EH (cell line): ENCODE data around the gene PCDH1.

Experiments
- DNase-seq: peaks from one replicate; pipeline ENCODE4 v3.0.0-alpha.2; 2015; ENCODE audit warnings: low read depth

Gene PCDH1

DNA sequence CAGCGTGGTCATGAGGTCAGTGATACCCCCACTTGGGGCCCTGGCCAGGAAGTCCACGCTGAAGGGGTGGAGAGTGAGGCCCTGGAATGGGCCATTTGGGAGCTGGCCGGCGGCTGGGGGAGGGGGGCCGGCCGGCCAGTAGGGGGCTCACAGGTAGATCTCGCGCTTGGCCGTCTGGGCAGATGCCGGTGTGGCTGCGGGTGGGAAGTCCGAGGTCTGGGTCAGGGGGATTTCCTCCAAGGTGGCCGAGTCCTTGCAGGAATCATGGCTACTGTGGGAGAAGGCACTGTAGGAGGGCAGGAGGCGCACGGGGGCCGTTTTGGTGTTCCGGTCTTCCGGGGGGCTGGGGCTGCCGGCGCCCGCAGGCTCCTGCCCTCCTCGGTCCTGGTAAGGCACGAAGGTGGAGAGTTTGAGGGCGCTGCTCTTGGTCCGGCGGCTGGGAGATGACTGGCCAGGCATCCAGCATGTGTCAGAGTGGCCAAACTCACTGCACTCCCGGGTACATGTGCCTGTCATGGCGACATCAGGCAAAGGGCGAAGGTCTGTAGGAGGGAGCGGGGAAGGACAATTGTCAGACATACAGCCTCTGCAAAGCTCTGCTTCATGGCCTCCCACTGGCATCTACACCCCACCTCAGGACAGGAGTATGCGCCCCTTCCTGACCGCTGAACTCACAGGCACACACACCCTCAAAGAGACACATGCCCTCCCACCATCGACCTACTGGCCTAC lies 24.1 kb downstream of the PCDH1 start:
- no peak for DNase-seq

DNA sequence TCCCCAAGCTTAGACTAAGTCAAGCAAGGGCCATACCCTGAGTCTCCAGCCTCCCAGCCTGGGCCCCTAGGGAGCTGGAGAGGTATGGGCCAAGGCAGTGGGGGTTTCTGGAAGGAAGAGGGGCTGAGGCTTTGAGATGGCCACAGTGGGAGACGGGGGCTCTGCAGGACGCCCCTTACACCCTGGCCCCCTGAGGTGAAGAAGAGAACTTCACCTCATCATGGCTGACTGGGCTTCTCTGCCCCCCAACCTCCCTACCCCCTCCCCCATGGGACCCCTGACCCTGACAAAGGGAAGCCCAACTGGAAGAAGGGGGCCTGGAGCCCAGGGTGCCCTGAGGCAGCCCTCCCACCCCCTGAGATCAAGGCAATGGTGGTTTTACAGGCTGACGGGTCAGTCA lies 25.8 kb downstream of the PCDH1 start:
- no peak for DNase-seq

DNA sequence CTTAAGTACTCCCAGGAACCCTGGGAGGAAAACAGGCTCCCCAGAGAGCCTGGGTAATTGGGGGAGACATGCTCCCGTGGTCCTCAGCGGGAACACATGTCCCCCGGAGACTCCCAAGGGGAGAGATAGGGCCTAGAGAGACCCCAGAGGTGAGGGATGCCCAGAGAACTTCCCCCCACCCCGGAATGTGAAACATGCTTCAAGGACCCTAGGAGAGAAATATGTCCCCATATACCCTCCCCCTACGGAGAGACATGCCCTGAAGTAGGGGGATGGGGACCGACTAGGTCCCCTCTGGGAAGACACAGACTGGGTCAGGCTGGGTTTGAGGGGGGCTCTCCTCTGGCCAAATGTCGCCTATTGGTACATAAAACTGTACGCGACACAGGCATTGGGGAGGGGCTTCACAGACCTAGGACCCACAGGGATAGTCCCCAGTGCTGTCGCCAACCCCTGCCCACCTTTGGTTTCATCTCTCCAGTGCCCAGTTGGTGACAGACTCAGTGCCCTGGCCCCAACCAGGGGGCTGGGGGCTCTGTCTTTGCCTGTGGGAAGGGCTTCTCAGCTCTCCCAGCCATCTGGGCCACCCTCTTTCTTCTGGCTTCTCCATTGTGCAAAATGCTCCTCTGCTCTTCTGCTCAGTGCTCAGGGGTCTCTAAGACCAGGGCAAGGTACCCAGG lies 26.9 kb downstream of the PCDH1 start:
- no peak for DNase-seq

DNA sequence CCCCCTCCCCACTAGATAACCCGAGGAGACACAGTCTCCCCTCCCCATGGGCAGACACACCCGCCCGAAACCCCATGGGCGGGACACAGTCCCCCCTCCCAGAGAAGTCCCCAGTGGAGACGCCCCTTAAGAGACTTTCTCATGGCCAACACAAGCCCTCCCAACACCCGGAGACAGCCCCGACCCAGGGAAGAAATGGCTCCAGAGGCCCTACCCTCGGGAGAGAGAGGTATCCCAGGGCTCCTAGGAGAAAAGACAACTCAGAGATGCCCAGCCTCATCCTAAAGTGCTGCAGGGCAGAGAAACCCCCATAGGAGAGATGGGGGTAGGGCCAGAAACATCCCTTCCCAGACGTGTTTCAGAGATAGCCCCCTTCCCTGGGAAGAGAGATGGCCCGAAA lies 27.4 kb downstream of the PCDH1 start:
- DNase-seq: no peak

DNA sequence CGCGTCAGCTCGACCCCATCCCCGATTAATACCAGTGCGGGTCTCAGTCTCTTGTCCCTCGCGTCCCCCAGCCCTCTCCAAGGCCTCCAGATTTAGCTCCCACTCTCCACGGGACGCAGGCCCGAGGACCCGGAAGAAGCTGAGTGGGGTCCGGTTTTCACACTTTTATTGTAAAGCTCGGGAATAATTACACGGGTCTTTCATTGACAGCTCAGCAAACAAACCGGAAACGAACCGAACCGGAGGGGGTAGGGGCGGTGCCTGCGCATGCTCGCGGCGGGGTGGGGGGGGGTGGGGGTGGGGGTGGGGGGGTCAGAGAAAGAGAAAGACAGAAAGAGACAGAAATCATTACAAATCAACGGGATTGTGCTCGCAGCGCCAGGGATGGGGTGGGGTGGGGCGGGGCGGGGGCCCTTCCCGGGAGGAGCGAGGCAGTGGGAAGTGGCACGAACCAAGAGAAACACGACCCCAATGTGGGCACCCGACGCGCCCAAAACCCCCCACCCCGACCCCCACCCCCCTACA lies 27.9 kb downstream of the PCDH1 start:
- peak; percentile 63 for DNase-seq

DNA sequence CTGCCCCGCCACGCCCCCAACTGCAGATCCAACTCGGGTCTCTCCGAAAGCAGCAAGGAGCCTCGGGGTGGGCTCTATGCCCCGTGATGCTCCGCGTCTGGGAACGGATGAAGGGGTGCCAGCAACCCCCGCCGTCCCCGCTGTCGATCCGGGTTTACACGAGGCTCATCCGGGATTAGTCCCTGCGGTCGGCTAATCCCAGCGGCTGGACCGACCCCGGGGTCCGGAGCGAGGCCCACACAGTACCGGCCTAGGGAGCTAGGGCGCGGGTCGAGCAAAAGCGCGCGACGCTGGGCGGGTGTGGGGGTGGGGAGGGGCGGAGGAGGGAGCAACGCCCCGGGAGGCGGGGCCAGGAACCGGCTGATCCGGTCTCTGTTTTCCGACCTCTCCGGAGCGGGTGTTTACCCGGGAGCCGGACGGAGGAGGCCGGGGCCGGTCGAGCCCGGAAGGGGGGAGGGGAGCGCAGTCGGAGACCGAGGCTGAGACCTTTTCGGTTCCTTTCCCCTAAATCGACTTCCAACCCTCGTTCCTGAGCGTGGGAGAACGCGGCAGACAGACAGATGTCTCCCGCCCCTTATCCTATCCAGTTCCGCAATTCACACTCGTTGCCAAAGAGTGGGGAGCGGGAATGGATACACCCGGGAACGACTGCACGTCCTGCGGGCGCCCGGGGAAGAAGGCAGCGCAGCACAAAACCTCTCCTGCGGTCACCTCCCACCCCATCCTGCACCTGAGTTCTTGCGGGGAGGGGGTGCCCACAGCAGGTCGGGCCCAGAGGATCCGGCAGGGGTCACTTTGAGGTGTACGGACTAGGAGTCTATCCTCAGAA lies 28.6 kb downstream of the PCDH1 start:
- DNase-seq: peak; percentile 84

DNA sequence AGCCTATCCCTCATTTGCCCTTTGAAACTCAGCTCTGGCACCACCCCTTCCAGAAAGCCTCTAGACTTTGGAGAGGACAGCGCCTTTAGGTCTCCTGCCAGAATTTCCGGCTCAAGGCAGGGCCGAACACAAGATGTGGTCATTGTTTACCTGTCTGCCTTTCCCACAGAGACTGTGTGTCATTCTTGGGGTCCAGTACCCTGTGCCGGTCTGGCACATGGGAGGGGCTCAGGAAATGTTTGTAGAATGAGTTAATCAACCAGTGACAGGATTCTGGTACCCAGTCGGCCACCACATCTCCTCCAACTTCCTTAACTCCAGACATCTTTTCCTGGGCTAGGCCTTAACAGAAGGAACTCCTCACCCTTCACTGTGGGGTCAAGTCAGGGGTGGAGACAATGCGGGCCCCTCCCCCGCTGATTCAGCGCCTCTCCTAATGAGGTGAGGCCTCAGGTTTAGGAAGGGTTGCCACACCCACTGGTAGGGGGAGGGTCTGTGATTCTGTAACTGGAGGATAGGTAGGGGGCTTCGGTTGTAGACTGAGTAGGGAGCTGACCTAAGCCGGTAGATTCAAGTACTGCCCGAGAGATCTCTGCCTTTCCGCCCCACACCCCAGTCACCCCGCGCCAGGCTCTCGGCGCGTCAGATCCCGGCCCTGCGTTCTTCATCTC lies 29.3 kb downstream of the PCDH1 start:
- DNase-seq: peak; percentile 81

DNA sequence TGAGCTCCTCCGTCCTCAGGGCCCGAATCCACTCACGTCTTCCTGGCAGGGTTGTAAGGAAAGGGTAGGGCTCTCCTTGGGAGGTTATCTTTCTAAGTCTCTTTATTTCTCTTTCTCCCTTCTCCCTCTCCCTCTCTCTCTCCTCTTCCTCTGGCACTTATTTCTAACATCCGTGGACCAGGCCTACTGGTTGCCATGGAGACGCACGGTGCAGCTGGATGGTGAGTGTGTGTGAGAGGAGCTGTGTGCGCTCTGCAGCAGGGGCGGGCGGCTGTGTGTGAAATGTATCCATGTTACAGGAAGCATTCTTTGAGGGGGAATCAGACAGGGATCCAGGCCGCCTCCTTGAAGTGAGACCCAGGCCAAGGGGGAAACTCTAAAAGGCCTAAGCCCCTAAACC lies 32.2 kb downstream of the PCDH1 start:
- DNase-seq: peak; percentile 82

DNA sequence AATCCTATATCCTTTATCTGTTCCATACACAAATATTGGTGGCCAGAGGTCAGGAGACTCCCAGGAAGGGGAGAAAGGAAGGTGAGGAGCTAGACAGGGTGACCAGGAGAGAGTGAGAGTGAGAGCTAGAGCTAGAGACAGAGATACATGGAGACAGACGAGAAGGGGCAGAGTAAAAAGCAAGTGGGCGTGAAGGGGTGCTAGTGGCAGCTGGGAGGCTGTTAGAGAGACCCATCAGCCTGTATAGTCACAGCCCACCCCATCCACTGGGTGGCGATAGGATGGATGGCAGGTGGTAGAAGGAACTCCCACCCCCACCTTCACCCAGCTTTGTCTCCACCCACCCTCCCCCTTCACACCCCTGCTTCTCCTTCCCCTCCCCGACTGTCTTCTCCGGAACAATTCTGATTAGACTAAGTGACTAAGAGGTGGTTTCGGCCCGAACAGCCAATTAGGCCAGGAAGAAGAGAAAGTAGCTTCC lies 32.8 kb downstream of the PCDH1 start:
- DNase-seq: peak; percentile 17

DNA sequence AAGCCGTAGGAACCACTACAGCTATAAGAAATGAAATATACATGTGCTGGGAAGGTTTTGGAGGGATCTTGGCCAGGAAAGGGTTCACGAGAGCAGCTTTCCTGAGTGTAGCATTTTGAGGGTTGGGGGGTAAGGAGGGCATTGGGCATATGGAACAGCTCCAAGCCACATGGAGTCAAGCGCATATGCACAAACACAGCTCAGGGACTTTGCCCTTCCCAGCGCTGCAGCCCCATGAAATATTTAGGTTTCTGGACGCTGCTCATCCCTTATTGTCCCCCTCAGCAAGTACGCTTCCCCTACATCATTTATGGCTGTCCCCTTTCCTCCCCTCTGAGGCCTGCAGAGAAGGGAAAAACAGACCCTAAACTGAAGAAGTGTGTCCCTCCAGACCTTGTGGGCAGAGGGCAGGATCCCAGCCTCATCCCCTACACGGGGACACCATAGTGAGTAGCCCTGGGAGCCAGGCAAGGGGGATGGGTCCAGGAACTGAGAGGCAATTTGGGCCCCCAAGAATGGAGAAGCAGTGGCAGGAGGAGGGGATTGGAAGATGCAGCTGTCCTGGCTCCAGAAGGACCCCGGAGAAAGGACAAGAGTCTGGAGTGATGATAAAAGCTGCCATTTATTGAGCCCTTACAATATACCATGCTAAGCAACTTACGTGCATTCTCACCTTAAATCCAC lies 33.7 kb downstream of the PCDH1 start:
- DNase-seq: no peak

DNA sequence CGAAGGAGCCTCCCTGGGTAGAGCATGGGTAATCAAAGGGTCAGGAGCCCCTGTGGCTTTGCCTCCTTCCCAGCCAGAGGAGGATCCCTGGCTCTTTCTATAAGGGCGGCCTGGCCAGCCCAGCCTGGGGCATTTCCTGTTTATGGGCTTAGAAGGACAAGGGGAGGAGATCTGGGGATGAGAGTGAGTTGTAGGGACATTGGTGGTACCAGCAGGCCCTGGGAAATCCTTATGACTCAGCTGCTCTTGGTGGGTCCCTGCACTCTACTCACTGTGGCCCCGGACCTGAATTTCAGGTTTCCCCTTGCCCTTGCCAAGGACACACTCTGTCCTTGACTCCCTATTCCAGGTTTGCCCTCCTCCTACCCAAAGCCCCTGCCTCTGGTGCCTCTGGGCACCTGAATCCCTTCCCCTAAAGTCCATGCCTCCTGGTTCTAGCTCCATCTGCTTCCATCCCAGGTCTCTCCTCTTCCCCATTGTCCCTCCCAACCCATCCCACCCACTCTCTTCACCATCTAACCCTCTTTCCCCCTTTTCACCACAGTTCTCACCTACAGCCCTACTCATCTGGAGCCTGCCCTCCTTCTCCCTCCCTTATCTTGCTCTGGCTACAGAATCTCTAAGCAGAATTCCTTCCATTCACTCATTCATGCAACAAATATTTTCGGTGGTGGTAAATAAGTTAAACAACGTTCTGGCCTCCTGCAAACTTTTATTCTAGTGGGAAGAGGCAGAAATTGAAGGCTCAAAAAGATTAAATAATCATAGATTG lies 34.9 kb downstream of the PCDH1 start:
- peak; percentile 86 for DNase-seq

DNA sequence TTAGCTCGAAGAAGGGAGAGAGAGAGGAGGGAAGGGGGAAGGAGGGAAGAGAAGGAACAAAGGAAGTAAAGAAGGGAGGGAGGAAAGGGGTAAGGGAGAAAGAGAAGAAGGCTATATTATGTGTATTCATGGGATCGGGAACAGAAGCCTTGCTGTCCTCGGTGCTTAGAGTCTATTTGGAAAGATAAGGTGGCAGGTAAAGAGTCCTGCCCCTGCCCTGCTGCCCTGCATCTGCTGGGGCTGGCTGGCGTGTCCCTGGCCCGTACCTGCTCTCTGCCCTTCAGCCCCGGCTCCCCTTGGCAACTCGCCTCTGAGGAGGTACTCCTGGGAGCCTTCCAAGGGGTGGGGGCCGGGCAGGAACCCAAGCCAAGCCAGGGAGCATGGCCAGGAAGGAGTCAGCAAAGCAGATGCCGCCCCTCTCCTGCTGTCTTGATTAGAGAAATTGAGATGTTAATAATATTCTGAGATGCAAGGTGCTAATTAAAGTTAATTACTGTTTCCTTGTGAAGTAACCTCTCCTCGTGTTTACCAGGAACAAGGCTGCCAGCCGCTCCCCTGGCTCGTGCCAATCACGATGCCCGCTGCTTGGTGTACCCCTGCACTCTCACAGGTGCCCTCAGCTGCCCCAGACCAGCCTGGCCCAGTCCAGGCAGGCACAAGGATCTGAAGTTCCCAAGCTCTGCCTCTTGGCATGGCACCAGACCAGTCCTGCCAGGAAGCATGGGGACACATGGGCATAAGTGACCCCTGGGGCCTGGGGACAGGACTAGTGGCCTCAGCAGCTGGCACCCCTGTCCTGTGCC lies 36.6 kb downstream of the PCDH1 start:
- DNase-seq: no peak

DNA sequence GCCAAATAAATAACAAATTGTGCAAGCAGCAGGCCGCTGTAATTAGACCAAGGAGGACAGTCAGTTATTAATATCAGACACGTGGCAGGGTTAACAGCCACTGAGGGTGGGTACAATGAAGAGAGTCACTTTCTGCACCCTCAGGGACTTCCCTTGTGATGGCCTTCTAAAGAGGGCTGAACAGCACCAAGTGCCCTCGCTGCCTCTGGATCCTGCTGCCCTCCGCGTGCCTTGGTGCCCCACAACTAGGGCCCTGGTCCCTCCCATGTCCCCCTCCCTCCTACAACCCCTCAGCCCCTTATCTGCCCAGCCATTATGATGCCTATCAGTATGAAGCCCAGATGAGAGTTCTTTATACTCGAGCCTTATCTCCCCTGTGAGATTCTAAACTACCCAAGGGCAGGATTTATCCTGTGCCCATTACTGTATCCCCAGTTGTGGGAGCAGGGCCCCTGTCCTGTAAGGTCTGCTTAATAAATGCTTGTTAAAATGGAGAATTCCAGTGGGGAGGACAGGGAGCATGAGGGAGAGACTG lies 37.3 kb downstream of the PCDH1 start:
- no peak for DNase-seq

DNA sequence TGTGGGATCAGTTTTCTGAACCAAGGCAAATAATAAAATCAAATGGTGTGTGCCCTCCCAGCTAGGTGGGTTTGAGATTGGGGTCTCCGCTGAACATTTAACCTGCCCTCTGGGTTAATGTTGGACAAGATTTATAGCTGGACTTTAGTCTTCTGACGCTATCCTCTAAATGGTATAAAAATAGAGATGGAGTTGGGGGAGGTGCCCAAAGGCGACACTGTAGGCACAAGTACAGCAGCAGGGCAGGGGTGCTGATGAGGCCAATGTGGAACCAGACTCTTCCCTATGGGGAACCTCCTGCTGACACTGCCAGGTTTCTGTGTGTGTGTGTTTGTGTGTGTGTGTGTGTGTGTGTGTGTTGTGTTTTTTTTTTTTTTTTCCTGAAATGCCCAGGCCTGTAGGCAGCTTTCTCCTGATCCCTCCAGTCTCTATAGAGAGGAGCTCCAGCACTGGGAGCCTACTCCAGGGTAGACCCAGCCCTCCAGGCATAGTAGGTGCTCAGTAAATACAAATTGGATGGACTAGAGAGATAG lies 37.9 kb downstream of the PCDH1 start:
- no peak for DNase-seq

DNA sequence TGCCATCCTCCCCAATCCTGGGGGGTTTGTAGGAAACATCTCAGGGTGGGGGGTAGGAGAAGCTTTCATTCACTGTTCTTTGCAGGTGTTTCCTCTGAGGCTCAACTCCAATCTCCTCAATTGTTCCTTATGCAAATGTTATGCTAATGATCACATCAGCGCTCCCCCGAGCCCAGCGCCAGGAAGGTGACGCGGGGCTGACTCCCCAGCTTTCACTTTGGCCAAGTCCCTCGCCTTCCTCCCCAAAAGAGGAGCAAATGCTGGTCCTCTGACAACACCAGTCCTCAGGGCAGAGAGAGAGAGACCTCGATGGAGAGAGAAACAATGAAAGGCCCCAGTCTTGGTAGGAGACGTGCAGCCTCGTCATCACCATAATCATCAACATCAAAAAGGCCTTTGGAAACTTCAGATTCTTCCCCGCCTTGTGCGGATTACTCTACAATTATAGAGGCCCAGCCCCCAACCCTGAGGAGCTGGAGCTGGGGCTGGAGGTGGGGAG lies 39.1 kb downstream of the PCDH1 start:
- DNase-seq: peak; percentile 43

DNA sequence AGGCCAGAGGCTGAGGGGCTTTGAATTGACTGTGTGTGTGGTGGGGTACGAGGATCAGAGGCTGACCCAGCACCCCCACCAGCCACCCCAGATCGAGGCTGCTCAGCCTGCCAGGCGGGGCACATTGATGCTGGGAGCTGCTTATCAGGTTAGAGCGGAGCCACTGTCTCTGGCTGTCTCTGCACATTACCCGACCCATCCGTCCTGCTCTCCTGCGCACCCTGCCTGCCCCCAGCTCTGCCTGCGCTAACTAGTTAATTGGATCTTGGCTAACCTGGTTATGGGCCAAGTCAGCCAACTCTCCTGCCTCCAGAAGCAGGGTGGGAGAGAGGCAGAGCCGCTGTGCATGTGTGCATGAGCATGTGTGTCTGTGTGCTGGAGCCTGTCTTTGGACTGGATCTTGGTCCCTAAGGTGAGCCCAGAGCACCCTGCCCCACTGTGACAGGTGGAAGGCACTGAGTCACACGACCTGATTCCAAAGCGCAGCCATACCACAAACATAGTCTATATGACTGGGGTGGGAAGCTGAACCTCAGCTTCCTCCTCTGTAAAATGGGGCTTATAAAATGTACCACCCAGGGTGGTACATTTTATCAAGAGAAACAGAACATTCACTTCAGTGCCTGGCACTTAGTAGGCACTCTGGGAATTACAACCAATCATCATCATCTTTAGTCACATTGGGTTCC lies 39.7 kb downstream of the PCDH1 start:
- no peak for DNase-seq

DNA sequence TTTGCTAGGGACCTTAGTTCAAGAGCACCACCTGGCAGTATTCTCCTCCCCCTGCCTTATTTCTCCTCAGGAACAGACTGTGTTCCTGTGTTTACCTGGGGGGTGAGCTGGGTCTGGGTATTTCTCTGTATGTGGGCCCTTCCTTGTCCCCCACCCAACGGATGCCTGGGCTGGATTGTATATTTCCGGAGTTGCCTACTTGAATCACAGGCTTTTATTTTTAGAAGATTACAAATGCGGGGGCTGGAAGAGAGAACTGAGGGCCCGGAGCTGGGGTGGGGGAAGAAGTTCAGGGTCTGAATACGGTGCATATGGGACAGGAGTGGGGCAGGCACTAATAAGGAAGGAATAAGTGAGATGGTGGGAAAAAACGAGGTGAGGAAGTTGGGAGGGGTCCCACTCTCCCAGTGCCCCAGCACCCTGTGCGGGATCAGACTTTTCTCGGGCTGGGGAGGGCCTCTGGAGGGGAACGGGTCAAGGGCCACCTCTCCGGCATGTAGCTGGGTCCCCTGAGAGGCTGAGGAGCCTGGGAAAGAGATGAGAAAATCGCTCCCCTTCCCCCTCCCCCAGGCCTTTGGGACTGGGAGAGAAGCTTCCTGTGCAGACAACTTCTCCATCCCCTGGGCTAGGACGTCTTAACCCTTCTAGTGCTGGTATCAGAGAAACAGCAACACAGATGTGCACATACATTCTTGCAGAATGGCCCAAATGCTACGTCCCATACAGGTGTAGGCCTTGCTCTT lies 42.1 kb downstream of the PCDH1 start:
- DNase-seq: peak; percentile 79

DNA sequence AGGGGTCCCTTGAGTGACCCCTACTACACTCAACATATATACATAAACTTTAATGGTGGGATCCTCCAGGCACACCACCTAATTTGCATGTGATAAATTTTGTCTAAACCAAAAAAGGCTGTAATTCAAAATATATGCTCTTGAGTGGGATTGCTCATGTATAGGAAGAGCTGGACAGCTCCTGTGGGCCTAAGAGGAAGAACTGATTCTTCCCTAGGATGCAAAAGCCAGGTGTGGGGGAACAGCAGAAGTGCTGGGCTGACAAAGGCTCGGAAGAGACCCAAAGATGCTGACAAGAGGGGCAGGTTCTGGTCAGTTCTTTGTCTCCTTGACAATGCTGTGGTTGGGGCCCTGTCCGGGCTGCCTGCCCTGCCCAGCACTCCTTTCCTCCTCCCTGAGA lies 43.9 kb downstream of the PCDH1 start:
- peak; percentile 11 for DNase-seq
